Stimulated activated naive B cell treated with anti-CD40 and anti-IgM and Interleukin-4, amounts not matched to agents 10 μg/mL and 1 μg/mL and 100 μg/mL, for 72 hours (primary cell): ENCODE results near the gene EXOC3.

Experiments used
- ATAC-seq, 2 donors: fragments of 150-1000 bp; cut with Tn5 transposase; replicated peaks; 2 replicates each; pipeline ENCODE4 v1.10.0; 2021; ENCODE audit warnings: moderate library complexity in 1 of 2
- DNase-seq: peaks from one replicate; pipeline ENCODE4 v3.0.0; 2021
- H3K27ac Mint-ChIP-seq: one replicate; pipeline ENCODE4 v1.8.0; 2022; ENCODE audit warnings: mild to moderate bottlenecking, mixed read lengths
- H3K27me3 Mint-ChIP-seq, 2 donors: one replicate each; pipeline ENCODE4 v1.8.0; 2022; ENCODE audit warnings: mixed read lengths in 2 of 2
- H3K36me3 Mint-ChIP-seq, 2 donors: one replicate each; pipeline ENCODE4 v1.8.0; 2022; ENCODE audit warnings: mixed read lengths in 2 of 2, mild to moderate bottlenecking in 1 of 2
- H3K4me1 Mint-ChIP-seq, 2 donors: one replicate each; pipeline ENCODE4 v1.8.0; 2022; ENCODE audit warnings: mixed read lengths in 2 of 2, mild to moderate bottlenecking in 1 of 2
- H3K4me3 Mint-ChIP-seq, 2 donors: one replicate each; pipeline ENCODE4 v1.8.0; 2022; ENCODE audit warnings: mild to moderate bottlenecking in 2 of 2, mixed read lengths in 2 of 2, moderate library complexity in 1 of 2
- H3K9me3 Mint-ChIP-seq, 2 donors: one replicate each; pipeline ENCODE4 v1.8.0; 2022; ENCODE audit warnings: mixed read lengths in 2 of 2, mild to moderate bottlenecking in 1 of 2

EXOC3 gene

DNA sequence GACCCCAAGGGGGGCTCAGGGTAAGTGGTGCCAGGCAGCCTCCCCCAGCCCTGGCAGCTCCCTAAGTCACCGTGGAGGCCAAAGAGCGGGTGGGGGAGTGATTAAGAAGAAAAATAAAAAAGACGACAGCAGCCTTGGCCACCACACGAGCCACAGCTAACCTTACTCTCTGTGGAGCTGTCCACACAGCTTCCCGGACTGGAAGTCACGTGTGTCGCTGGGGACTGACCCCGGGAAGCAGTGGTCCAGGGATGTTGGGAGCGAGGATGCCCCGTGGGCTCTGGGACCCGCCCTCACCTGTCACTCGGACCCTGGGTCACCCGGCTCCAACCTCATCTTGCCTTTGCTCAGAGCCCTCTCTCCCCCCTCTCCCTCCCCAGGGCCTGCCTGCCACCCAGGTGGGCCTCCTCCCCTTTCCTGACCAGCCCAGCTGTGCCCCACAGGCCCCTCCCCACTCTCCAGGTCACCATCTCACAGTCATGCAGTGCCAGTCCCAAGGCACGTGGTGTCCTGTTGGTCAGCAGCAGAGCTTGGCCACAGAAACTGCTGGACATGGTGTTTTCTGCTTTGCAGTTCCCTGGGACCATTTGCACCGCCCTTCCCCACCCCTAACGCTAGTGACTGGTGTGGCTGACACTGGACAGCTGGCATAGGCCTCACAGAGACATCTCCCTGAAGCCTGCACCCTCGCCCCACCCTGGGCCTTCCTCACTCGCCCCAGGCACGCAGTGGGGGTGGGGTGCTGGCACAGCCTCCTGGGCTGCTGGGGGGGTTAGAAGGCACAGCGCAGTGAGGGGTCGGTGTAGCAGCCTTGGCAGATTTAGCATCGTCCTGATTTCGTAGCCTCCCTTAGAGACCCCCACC lies 9.8 kb upstream of the EXOC3 start:
- Mint-ChIP-seq H3K27ac (peak overlapping the region; percentile 59), H3K9me3 (no peaks in the 10 kb centered on the region), H3K36me3 (peaks cover 82 to 84% of the 10 kb centered on the region in 2 donors), H3K4me1 (peaks cover 24 to 45% of the 10 kb centered on the region in 2 donors), H3K4me3 (no peak overlapping the region), H3K27me3 (peaks cover 7 to 27% of the 10 kb centered on the region in 2 donors)
- DNase-seq (no peak), ATAC-seq (no peak)

DNA sequence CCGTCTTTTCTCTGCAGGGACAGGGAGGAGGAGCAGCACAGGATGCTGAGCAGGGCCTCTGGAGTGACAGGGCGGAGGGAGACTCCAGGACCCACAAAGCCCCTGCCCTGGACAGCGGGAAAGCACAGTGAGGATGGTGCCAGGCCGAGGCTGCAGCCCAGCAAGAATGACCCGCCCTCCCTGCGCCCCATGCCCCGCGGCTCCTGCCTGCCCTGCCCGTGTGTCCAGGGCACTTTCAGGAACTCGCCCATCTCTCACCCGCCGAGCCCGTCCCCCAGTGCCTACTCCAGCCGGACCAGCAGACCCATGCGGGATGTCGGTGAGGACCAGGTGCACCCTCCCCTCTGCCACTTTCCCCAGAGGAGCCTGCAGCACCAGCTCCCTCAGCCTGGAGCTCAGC lies 9.1 kb upstream of the EXOC3 start:
- no peak overlapping the region for H3K4me3 Mint-ChIP-seq
- H3K27me3 Mint-ChIP-seq, result peaks cover 7 to 27% of the 10 kb centered on the region in 2 donors
- peaks cover 76 to 78% of the 10 kb centered on the region in 2 donors for H3K36me3 Mint-ChIP-seq
- H3K4me1 Mint-ChIP-seq, result peaks cover 24 to 45% of the 10 kb centered on the region in 2 donors
- DNase-seq (no peak), ATAC-seq (no peak)
- H3K9me3 Mint-ChIP-seq, result no peaks in the 10 kb centered on the region
- peak overlapping the region; percentile 47 for H3K27ac Mint-ChIP-seq

DNA sequence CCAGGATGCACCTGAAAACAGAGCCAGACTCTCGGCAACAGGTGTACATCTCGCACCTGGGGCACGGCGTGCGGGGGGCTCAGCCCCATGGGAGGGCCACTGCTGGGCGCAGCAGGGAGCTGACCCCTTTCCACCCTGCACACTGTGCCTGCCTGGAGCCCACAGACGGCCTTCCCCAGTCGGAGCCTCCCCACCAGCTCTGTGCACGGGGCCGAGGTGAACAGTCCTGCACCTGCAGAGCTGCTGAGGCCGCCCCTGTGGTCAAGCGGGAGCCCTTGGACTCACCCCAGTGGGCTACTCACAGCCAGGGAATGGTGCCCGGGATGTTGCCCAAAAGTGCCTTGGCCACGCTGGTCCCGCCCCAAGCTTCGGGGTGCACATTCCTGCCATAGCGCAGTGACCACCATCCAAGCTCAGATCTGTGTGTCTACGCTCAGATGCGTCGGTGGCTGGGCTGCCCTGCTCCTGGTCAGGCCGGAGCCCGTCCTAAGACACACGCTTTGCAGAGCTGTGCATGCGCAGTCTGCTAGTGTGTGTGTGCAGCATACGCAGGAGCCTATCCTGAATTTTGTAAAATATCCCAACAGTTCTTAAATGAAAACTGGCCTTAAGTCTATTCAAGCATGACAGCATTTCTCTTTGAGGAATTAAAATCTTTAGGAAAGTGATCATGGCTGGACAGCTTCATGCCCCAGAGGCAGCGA lies 8.4 kb upstream of the EXOC3 start:
- ATAC-seq, result no peak
- no peak for DNase-seq
- no peaks in the 10 kb centered on the region for H3K9me3 Mint-ChIP-seq
- H3K4me1 Mint-ChIP-seq, result peaks cover 23 to 48% of the 10 kb centered on the region in 2 donors
- H3K36me3 Mint-ChIP-seq, result peaks cover 74 to 78% of the 10 kb centered on the region in 2 donors
- H3K27me3 Mint-ChIP-seq, result peaks cover 7 to 27% of the 10 kb centered on the region in 2 donors
- peak overlapping the region; percentile 56 for H3K27ac Mint-ChIP-seq
- no peak overlapping the region for H3K4me3 Mint-ChIP-seq

DNA sequence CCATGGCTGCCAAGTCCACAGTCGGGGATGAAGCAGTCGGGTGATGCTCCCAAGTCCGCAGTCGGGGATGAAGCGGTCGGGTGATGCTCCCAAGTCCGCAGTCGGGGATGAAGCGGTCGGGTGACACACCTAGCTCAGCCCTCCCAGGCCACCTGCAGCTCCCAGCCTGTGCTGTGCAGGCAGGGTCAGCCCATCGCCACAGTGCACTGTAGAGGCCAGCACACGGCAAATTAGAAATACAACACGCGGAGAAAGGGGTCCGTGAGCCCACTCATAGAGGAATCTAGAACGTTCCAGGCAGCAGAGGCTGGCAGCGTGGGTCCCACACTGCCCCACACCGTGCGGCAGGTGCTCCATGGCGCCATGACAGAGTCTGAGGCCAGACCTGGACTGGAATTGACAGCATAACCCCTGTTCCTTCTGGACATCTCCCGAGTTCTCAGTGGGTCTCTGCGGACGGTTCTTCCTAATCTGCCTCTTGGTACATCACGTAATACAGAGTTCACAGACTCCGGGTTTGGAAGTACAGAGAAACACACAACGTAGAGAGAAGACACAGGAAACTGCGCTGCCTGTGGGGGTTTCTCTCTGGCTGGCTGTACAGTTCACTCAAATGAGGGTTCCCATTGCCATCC lies 7.7 kb upstream of the EXOC3 start:
- H3K36me3 Mint-ChIP-seq, result peaks cover 71 to 72% of the 10 kb centered on the region in 2 donors
- H3K9me3 Mint-ChIP-seq, result no peaks in the 10 kb centered on the region
- H3K27me3 Mint-ChIP-seq, result peaks cover 7 to 22% of the 10 kb centered on the region in 2 donors
- ATAC-seq (no peak), DNase-seq (no peak)
- no peak overlapping the region for H3K4me3 Mint-ChIP-seq
- H3K4me1 Mint-ChIP-seq, result peaks cover 23 to 48% of the 10 kb centered on the region in 2 donors
- no peak overlapping the region for H3K27ac Mint-ChIP-seq

DNA sequence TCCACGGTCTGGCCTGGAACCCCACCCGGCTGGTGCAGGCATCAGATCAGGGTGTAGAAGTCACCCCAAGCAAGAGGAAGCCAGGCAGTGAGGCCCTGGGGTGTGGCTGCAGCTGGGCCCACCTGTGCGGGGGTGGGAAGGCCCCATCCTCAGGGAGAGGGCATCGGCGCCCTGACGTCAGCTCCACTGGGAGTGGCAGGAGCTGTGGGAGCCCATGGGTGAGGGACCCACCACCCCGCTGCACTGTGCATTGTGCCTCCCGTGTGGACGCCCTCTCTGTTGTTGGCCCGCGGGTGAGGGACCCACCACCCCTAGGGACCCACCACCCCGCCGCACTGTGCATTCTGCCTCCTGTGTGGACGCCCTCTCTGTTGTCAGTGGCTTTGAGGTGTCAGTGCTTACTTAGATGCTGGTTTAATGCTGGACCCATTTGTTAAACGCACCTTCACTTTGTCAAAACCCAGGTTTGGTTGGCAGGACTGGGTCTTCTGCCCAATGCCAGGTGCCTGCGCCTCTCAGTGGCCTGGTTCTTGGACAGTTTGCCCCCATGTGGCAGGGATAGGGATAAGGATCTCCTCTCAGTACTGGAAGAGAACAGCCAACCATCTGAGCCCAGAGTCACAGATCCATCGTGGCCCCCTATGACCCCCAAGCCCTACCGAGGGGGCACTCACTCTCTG lies 6.9 kb upstream of the EXOC3 start:
- Mint-ChIP-seq H3K9me3 (no peaks in the 10 kb centered on the region), H3K4me1 (peaks cover 24 to 48% of the 10 kb centered on the region in 2 donors), H3K27me3 (peaks cover 7 to 22% of the 10 kb centered on the region in 2 donors), H3K4me3 (no peak overlapping the region), H3K27ac (peak overlapping the region; percentile 47), H3K36me3 (peaks cover 64 to 70% of the 10 kb centered on the region in 2 donors)
- peak; percentile 26 to 41 for ATAC-seq
- DNase-seq, result no peak

DNA sequence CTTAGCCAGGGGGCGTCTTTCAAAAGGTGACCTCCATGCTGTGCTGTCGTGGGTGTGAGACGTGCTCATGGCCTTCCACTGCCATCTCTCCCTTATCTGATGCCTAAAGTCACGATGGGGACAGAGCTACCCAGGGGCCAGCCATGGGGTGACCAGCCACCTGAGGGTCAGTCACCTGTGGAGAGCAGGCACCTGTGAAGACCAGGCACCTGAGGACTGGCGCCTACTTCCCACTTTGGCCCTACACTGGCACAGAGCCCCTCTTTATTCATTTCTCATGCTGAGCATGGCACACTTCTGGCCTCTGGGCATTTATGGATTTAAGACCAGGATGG lies 6.4 kb upstream of the EXOC3 start:
- peak overlapping the region; percentile 47 for H3K27ac Mint-ChIP-seq
- H3K9me3 Mint-ChIP-seq, result no peaks in the 10 kb centered on the region
- H3K4me1 Mint-ChIP-seq, result peaks cover 23 to 47% of the 10 kb centered on the region in 2 donors
- H3K36me3 Mint-ChIP-seq, result peaks cover 63 to 68% of the 10 kb centered on the region in 2 donors
- H3K27me3 Mint-ChIP-seq, result peaks cover 7 to 21% of the 10 kb centered on the region in 2 donors
- no peak overlapping the region for H3K4me3 Mint-ChIP-seq
- DNase-seq (no peak), ATAC-seq (no peak)

DNA sequence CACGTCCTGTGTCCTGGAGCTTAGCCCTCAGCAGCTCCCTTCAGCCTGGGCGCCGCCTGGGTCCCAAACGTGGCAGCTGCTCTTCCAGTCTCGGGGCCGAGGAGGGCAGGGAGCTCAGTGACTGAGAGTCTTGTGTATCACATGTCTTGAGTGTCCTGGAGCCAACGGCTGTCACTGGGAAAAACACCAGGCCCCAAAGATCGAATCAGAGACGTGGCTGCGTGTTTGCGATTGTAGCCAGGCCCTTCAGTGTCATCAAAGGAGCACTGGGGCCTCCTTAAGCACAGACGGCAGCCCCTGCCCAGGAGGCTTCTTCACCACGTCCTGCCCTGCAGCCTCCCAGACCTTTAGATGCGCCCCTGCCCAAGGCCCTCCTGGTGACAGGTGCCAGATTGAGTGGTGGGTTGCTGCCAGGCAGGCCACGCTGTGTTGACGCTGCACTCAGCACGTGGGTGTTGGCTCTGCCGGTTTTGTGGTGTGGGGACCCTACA lies 5.7 kb upstream of the EXOC3 start:
- Mint-ChIP-seq H3K9me3 (no peaks in the 10 kb centered on the region), H3K4me1 (peaks cover 25 to 50% of the 10 kb centered on the region in 2 donors), H3K27me3 (peaks cover 7 to 20% of the 10 kb centered on the region in 2 donors), H3K36me3 (peaks cover 62 to 68% of the 10 kb centered on the region in 2 donors), H3K4me3 (no peak overlapping the region), H3K27ac (peak overlapping the region; percentile 31)
- ATAC-seq, result no peak
- no peak for DNase-seq

DNA sequence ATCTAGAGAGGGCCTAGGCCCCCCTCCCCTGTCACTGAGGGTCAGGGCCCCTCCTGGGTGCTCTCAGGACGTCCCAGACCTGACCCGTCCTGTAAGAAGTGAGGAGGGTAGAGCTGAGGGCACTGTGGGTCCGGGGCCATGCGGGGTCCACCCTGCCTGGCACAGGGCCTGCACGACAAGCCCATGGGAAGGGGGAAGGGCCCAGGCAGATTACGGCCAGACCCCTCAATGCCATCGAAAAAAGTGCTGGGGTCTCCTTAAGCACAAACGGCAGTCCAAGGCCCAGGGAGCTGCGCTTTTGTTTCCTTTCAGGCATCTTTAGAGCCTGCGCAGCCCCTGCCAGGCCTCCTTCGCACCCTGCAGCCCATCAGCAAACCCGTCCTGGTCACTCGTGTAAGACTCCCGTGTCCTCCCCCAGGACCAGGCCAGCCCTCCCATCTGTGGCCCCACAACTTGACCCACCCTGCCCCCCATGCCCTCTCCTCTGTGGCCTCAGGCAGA lies 4.4 kb upstream of the EXOC3 start:
- Mint-ChIP-seq H3K27ac (peak overlapping the region; percentile 51), H3K9me3 (no peaks in the 10 kb centered on the region), H3K4me1 (peaks cover 27 to 55% of the 10 kb centered on the region in 2 donors), H3K36me3 (peaks cover 55 to 63% of the 10 kb centered on the region in 2 donors), H3K4me3 (no peak overlapping the region), H3K27me3 (peaks cover 2 to 11% of the 10 kb centered on the region in 2 donors)
- DNase-seq, result no peak
- ATAC-seq, result no peak

DNA sequence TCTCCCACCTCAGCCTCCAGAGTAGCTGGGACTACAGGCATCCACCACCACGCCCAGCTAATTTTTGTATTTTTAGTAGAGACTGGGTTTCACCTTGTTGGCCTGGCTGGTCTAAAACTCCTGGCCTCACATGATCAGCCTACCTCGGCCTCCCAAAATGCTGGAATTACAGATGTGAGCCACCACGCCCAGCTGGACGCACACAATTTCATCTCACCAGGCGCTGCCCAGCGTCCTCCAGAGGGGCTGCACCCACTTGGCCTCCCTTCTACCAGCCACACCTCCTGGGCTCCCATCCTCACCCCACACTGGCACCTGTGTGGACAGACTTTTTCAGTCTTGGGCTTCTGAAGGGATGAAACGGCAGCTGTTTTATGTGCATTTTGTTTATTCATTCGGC lies 3.8 kb upstream of the EXOC3 start:
- peak overlapping the region in 1 of 2 donors; percentile 17 for H3K4me3 Mint-ChIP-seq
- peaks cover 54 to 62% of the 10 kb centered on the region in 2 donors for H3K36me3 Mint-ChIP-seq
- no peaks in the 10 kb centered on the region for H3K9me3 Mint-ChIP-seq
- DNase-seq (no peak), ATAC-seq (no peak)
- H3K4me1 Mint-ChIP-seq, result peaks cover 31 to 60% of the 10 kb centered on the region in 2 donors
- H3K27me3 Mint-ChIP-seq, result peaks cover 0 to 5% of the 10 kb centered on the region in 2 donors
- peak overlapping the region; percentile 68 for H3K27ac Mint-ChIP-seq

DNA sequence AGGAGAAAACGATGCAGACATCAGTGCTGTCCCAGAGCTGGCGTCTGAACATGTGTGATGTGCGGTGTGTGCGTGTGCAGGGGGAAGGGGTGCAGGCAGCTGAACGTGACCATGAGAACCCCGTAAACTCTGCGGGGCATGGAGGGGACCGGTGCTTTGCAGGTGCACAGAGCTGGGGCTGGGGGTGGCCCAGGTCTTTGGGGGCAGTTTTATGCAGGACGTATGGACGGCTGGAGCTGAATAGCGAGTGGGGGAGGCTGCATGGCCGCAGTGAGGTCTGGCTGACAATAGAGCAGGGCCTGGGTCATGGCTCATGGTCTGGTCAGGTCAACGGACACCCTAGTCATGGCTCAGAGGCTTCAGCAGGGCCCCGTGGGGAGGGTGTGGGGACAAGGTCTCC lies 3.3 kb upstream of the EXOC3 start:
- Mint-ChIP-seq H3K4me1 (peaks cover 36 to 65% of the 10 kb centered on the region in 2 donors), H3K36me3 (peaks cover 54 to 62% of the 10 kb centered on the region in 2 donors), H3K27me3 (peaks cover 0 to 4% of the 10 kb centered on the region in 2 donors), H3K4me3 (peak overlapping the region in 1 of 2 donors; percentile 27), H3K9me3 (no peaks in the 10 kb centered on the region), H3K27ac (peak overlapping the region; percentile 68)
- DNase-seq, result no peak
- no peak for ATAC-seq

DNA sequence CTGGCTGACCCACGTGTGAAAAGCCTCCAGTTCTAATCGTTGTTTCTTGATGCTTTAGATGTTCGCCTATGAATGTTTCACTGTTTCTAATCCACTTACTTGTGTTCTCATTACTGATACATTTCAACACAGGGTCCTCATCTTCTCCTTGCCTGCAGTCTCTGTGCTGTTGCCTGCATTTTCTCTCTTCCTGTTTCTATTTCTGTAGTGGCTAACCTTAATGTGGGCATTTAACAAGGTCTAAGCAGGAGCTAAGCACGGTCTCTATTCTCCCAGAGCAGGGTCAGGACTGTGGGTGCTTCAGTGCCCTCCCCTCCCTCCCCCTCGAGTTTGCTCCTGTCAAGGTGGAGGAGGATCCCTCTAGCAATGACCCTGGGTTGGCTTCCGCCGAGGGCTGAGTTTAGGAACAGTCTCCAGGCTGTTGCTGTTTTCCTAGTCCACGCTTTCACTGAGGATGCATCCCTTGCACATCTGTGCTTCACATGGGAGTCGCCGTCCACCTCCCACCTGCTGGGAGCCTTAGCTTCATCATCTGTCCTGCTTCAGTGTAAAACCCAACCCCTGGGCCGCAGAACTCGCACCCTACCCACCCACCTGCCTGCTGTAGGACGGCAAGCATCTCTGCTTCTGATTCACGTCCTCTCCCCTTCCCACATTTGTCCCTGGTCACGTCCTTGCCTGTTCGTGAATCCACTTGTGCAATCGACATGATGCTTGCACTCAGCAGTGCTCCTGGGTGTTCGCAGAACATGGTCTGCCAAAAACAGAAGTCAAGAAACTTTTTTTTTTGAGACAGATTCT lies 2.4 kb upstream of the EXOC3 start:
- Mint-ChIP-seq H3K9me3 (no peaks in the 10 kb centered on the region), H3K4me3 (peak overlapping the region; percentile 40 to 53), H3K27ac (peak overlapping the region; percentile 59), H3K36me3 (peaks cover 49 to 59% of the 10 kb centered on the region in 2 donors), H3K4me1 (peaks cover 37 to 71% of the 10 kb centered on the region in 2 donors), H3K27me3 (peaks cover 0 to under 1% of the 10 kb centered on the region in 2 donors)
- DNase-seq (no peak), ATAC-seq (peak; percentile 26 to 40)

DNA sequence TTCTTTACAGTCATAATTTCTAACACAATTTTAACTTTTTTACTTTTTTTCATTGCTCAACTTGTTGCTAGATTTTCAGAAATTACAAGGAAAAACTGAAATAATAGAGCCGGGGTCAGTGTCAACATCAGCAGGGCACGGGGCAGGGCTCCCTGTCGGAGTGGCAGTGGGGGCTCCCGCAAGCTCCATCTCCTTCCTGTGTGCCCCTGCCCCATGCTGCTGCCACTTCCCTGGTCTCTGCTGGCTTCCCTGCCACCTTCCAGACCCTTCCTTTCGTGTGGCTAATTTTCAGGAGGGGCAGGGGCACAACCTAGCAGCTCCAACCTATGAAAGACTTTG lies 1.0 kb upstream of the EXOC3 start:
- H3K9me3 Mint-ChIP-seq, result no peaks in the 10 kb centered on the region
- peak overlapping the region; percentile 98 for H3K27ac Mint-ChIP-seq
- DNase-seq (no peak), ATAC-seq (no peak)
- peak overlapping the region; percentile 98 to 99 for H3K4me3 Mint-ChIP-seq
- H3K4me1 Mint-ChIP-seq, result peaks cover 41 to 71% of the 10 kb centered on the region in 2 donors
- H3K27me3 Mint-ChIP-seq, result peaks cover 0 to 5% of the 10 kb centered on the region in 2 donors
- H3K36me3 Mint-ChIP-seq, result peaks cover 44 to 60% of the 10 kb centered on the region in 2 donors
